ENCODE data around the gene RFTN1. TPM values are rescaled to one million over a fixed set of nuclear protein-coding genes. Genes with fewer than 3 reads are reported as not detected.
A peak's percentile ranks its signal among the peaks of the same experiment; 100 is the strongest.

The RFTN1 gene
- total and polyA plus RNA-seq, 9 of the 15 experiments (the other 6 are each of a cell fraction or from before 2014, with no cell fraction given), result 0.08 to 0.51 (median 0.11) TPM; not detected in 6

DNA sequence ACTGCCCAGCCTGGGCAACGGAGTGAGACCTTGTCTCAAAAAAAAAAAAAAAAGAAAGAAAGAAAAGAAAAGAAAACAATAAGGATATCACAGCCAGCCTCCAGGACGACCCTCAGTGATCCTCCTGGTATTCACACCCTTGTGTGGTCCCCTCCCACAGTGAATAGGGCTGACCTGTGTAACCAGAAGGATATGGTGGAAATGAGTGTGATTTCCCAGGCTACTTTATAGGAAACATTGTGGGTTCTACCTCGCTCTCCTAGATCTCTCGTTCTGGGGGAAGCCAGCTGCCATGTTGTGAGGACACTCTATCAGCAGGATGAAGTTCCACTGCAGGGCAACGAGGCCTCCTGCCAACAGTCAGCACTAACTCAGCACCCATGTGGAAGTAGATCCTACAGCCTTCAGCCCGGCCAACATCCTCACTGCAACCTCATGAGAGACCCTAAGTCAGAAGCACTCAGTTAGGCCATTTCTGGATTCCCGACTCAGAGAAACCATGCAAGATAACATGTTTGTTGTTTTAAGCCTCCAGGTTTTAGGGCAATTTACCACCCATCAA is 11.1 kb downstream of the RFTN1 start:
- Histone ChIP-seq H3K9me1 (ENCODE audit: control insufficient read depth, insufficient read depth, low read length) (no peaks in the 10 kb centered on the region), H3K4me3 (no peak overlapping the region), H3K36me3 (ENCODE audit: control insufficient read depth, insufficient read depth, low read length) (no peaks in the 10 kb centered on the region), H3K4me2 (ENCODE audit: insufficient read depth, low read length) (no peak overlapping the region), H3K79me2 (ENCODE audit: control insufficient read depth, insufficient read depth, low read length) (no peaks in the 10 kb centered on the region), H2AFZ (ENCODE audit: low read depth, low read length) (no peak overlapping the region), H3K27ac (ENCODE audit: extremely low read depth, low read depth, low read length) (no peak overlapping the region), H4K20me1 (replicated peaks; ENCODE audit: control insufficient read depth, insufficient read depth, low read length) (no peaks in the 10 kb centered on the region; the same call in none of the 2 replicates), H3K9me3 (replicated peaks; ENCODE audit: control insufficient read depth, insufficient read depth, low read depth, low read length) (no peaks in the 10 kb centered on the region), H3K27me3 (ENCODE audit: control insufficient read depth in 2 of 2, insufficient read depth in 2 of 2, low read length in 2 of 2) (peaks cover 27 to 53% of the 10 kb centered on the region in 2 experiments), H3K4me1 (replicated peaks in 1 of 2; ENCODE audit: control insufficient read depth in 2 of 2, insufficient read depth in 2 of 2, low read length in 2 of 2) (no peaks in the 10 kb centered on the region), H3K9ac (ENCODE audit: insufficient read depth in 1 of 2, low read depth in 2 of 2, low read length in 2 of 2) (no peak overlapping the region)
- intact Hi-C loops (cut with micrococcal nuclease), result no loop called here
- ATAC-seq (no peak), FAIRE-seq (no peak), DNase-seq (ENCODE audit: extremely low read depth in 1 of 4, low spot score in 3 of 4) (no peak)
- ChIA-PET CTCF (ENCODE audit: low intra/inter-chr PET ratio) (no interaction called here), POLR2A (no interaction called here)
- in situ Hi-C loops (cut with MboI), result no loop called here
- WGBS (ENCODE audit: insufficient coverage, low coverage, missing lambda C conversion rate), result 3% methylated on average over 6 of the region's 7 CpGs
- no TSS peak for BruUV-seq (replicated peaks)
- TF ChIP-seq EP400 (IDR thresholded peaks at IDR 0.05), result no peak
- no peak for TF ChIP-seq TOE1 (IDR thresholded peaks at IDR 0.05; ENCODE audit: borderline replicate concordance)
- TF ChIP-seq TOE1 (CRISPR knock-in tag; IDR thresholded peaks at IDR 0.05; ENCODE audit: borderline replicate concordance, low read depth), result no peak
- no peak for TF ChIP-seq IRF2 (CRISPR knock-in tag; IDR thresholded peaks at IDR 0.05)
- TF ChIP-seq SP1 (CRISPR knock-in tag; IDR thresholded peaks at IDR 0.05), result no peak

- ATAC-seq (no peak), DNase-seq (ENCODE audit: extremely low read depth in 1 of 4, low spot score in 3 of 4) (no peak), FAIRE-seq (peak; percentile 23)
- BruUV-seq (replicated peaks), result no TSS peak
- Histone ChIP-seq H3K79me2 (ENCODE audit: control insufficient read depth, insufficient read depth, low read length) (no peaks in the 10 kb centered on the region), H3K9me1 (ENCODE audit: control insufficient read depth, insufficient read depth, low read length) (no peaks in the 10 kb centered on the region), H3K4me3 (no peak overlapping the region), H4K20me1 (replicated peaks; ENCODE audit: control insufficient read depth, insufficient read depth, low read length) (no peaks in the 10 kb centered on the region; the same call in none of the 2 replicates), H3K9me3 (replicated peaks; ENCODE audit: control insufficient read depth, insufficient read depth, low read depth, low read length) (no peaks in the 10 kb centered on the region), H3K9ac (ENCODE audit: insufficient read depth in 1 of 2, low read depth in 2 of 2, low read length in 2 of 2) (no peak overlapping the region), H3K36me3 (ENCODE audit: control insufficient read depth, insufficient read depth, low read length) (no peaks in the 10 kb centered on the region), H3K4me1 (replicated peaks in 1 of 2; ENCODE audit: control insufficient read depth in 2 of 2, insufficient read depth in 2 of 2, low read length in 2 of 2) (no peaks in the 10 kb centered on the region), H3K27ac (ENCODE audit: extremely low read depth, low read depth, low read length) (no peak overlapping the region), H3K4me2 (ENCODE audit: insufficient read depth, low read length) (no peak overlapping the region), H3K27me3 (ENCODE audit: control insufficient read depth in 2 of 2, insufficient read depth in 2 of 2, low read length in 2 of 2) (peaks cover 33 to 53% of the 10 kb centered on the region in 2 experiments), H2AFZ (ENCODE audit: low read depth, low read length) (no peak overlapping the region)
- ChIA-PET CTCF (ENCODE audit: low intra/inter-chr PET ratio) (no interaction called here), POLR2A (no interaction called here)
- in situ Hi-C loops (cut with MboI) (no loop called here), intact Hi-C loops (cut with micrococcal nuclease) (no loop called here)
- no peak for TF ChIP-seq LCOR (CRISPR knock-in tag; IDR thresholded peaks at IDR 0.05)
- no peak for TF ChIP-seq THAP7 (CRISPR knock-in tag; IDR thresholded peaks at IDR 0.05)
- TF ChIP-seq POU5F1 (IDR thresholded peaks at IDR 0.05; ENCODE audit: borderline replicate concordance, low read depth, low read length, partially characterized antibody), result no peak
- no peak for TF ChIP-seq MCM7 (IDR thresholded peaks at IDR 0.05)
- WGBS (ENCODE audit: insufficient coverage, low coverage, missing lambda C conversion rate), result 0% methylated on average over 4 of the region's 4 CpGs
Observed at GRCh38 chr3:16501376-16501775, 12.1 kb downstream of the RFTN1 start.
